GM12891 (cell line): Measurements from ENCODE around the gene VRK3.

Experiments used
- POLR2A ChIP-seq: IDR thresholded peaks from 2 replicates; pipeline ENCODE4 v1.6.1; 2011; ENCODE audit warnings: low read depth, low read length, control low read depth
- POLR2AphosphoS5 ChIP-seq: IDR thresholded peaks from 2 replicates; pipeline ENCODE4 v1.6.1; 2011; ENCODE audit warnings: low read depth, low read length, control low read depth

DNA sequence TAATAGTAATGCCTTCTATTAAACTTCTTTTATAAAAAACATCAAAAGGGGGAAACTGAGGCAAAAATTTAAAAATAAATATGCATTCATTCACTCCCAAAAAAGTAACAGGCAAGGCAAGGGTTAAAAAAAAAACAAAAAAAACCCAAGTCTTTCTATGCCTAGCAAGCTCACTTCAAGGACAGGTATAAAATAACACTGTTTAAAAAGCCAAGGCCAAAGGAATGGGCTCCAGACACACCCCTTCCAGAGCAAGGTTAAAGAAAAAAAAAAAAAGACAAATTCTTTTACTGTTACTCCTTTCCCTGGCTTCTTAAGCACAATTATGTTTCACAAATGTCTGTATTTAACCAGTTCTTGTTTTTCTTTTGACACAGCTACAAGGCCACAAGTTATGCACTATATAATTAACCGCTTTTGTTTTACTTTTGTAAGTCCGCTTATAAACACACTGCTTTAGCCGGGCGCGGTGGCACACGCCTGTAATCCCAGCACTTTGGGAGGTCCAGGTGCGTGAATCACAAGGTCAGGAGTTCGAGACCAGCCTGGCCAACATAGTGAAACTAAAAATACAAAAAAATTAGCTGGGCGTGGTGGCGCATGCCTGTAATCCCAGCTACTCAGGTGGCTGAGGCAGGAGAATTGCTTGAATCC lies 67.8 kb downstream of the VRK3 start:
- TF ChIP-seq POLR2A (no peak), POLR2AphosphoS5 (no peak)
